Measurements from ENCODE around the gene XPC.

Gene XPC

GRCh38 chr3:14150491-14151230 is 27.7 kb downstream of the XPC start:
- TF ChIP-seq, protein P1, sequence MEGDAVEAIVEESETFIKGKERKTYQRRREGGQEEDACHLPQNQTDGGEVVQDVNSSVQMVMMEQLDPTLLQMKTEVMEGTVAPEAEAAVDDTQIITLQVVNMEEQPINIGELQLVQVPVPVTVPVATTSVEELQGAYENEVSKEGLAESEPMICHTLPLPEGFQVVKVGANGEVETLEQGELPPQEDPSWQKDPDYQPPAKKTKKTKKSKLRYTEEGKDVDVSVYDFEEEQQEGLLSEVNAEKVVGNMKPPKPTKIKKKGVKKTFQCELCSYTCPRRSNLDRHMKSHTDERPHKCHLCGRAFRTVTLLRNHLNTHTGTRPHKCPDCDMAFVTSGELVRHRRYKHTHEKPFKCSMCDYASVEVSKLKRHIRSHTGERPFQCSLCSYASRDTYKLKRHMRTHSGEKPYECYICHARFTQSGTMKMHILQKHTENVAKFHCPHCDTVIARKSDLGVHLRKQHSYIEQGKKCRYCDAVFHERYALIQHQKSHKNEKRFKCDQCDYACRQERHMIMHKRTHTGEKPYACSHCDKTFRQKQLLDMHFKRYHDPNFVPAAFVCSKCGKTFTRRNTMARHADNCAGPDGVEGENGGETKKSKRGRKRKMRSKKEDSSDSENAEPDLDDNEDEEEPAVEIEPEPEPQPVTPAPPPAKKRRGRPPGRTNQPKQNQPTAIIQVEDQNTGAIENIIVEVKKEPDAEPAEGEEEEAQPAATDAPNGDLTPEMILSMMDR (IDR thresholded peaks at IDR 0.05), result no peak

DNA sequence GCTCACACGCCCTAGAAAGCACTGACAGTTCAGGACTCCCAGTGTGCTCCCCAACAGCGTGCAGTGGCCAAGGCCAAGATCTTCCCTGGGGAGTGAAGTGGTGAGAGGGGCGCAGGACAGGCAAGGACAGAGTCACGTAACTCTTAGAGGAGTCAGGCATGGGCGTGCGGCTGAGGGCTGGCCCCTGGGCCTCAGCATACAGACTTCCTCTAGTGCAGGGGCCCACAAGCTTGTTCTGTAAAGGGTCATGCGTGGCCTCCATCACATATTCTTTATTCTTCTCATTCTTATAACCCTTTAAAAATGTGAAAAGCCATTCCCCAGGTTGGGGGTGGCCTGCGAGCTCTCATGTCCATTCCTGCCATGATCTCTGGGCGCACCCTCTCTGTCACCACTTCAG is 28.3 kb downstream of the XPC start:
- TF ChIP-seq, protein P1 (IDR thresholded peaks at IDR 0.05), result no peak

- TF ChIP-seq, protein P1 (IDR thresholded peaks at IDR 0.05), result no peak; the same call in 1 of the 2 replicates
Measured at GRCh38 chr3:14148041-14148985, 30.1 kb downstream of the XPC start.

- TF ChIP-seq, protein P1 (IDR thresholded peaks at IDR 0.05), result no peak
Measured at GRCh38 chr3:14147617-14148016, 30.8 kb downstream of the XPC start.

GRCh38 chr3:14147066-14147435 is 31.4 kb downstream of the XPC start:
- TF ChIP-seq, protein P1 (IDR thresholded peaks at IDR 0.05), result no peak

DNA sequence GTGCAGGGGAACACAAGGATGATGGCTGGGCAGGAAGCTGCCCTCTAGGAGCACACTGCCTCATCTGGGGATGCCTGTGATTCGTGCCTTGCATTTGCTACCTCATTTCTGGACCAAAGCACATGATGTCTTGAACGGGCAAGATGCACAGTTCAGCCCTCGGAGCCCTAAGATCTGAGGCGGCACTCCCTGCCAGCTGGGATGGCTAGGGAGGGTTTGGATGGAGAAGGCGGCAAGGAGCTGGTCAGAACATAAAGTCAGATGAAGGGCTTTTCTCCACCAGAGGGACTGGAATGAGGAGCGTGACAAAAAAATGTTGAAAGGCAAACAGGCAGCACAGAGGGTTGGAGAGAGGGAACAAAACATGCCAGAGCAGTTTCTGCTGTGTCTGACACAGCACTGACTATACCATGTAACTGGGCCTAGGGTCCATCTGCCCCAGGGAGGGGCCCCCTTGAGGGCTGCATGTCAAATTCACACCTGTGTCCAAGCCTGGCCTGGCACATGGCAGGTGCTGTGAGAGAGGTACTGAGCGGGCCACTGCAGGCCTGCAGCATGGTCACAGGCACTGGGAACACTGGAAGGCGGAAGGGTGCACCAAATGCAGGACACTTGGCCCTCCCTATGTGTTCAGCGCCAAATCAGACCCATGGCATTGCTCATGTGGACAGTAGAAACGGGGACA is 31.9 kb downstream of the XPC start:
- TF ChIP-seq, protein P1 (IDR thresholded peaks at IDR 0.05), result no peak

DNA sequence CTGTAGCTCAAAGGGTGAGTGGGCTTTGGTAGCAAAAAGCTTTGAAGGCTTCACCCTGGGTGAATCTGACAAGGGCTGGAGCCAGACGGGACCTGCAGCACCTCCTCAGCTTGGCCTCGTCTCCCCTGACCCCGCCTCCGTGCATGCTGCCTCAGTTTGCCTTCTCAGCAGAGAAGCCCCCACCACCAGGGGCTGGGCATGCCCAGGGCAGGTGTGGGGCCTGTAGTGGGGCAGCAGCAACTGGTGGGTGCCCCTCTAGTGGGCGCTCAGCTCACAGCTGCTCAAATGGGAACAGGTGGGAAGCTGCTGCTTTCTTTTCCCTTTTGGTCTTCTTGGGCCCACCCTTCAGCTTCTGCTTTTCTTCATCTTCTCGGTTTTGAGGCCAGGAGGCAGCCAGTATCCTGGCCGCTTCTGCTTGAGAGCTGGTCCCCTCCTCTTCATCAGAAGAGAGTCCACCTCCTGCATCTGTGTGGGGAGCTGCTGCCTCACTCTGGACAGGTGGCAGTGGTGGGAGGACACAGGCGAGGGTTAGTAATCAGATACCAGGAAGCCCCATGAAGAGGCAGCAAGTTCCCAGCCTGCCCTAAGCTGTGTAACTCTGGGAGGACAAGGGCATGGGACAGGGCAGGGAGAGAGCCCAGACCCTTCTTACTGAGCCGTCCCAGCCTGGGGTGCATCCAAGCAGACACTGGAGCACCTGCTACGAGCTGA is 32.6 kb downstream of the XPC start:
- TF ChIP-seq, protein P1 (IDR thresholded peaks at IDR 0.05), result no peak

Data from LNCAP (cell line).